HepG2 (cell line): ENCODE data around the gene PSMD2. TPM values are rescaled to one million over a fixed set of nuclear protein-coding genes. Genes with fewer than 3 reads are reported as not detected.

Source experiments
- ATAC-seq: fragments of 200-7000 bp; cut with Tn5 transposase; 3 replicates; pipeline ENCODE4 v1.9.1; 2020; ENCODE audit warnings: mild to moderate bottlenecking, moderate library complexity
- BruUV-seq: library from RNA; stranded (reverse); fragments of 400-500 nt; replicated peaks from 2 replicates; lab custom pipeline; 2021; lab: Mats Ljungman, UMichigan
- CTCF ChIA-PET: fragments of 300-600 bp; formaldehyde crosslinking; extraction: SDS; loops from one replicate; lab custom pipeline; 2021; ENCODE audit warnings: low total read pairs, inconsistent platforms, low intra/inter-chr PET ratio; lab: Yijun Ruan, JAX
- POLR2A ChIA-PET: fragments of 350-600 bp; sonication (Branson Sonifier 250); formaldehyde crosslinking; loops from one replicate; lab custom pipeline; 2020; ENCODE audit warnings: antibody characterized with exemption, inconsistent platforms; lab: Yijun Ruan, JAX
- DNase-seq: peaks from one replicate; pipeline ENCODE4 v3.0.0-alpha.2; 2015; ENCODE audit warnings: low spot score
- FAIRE-seq: peaks from 3 replicates; lab custom pipeline; 2011; peaks lifted over from hg19 to GRCh38; lab: Jason Lieb, UNC
- H2AFZ ChIP-seq: one replicate; pipeline ENCODE4 v1.6.1; 2011; ENCODE audit warnings: low read length, inconsistent platforms
- H3K27ac ChIP-seq: fragments of 300-600 bp; 3 replicates; pipeline ENCODE4 v1.8.0; 2011; ENCODE audit warnings: mixed run types, mild to moderate bottlenecking, mixed read lengths, low read length, inconsistent platforms; ENCODE audit not compliant: insufficient read depth; ENCODE audit errors: extremely low read length
- H3K27me3 ChIP-seq, 2 experiments: fragments of 200-600 bp in 1 of 2; 2 replicates in 1 of 2; 3 replicates in 1 of 2; pipeline versions ENCODE4 v1.6.0 to v1.8.0; 2011; ENCODE audit warnings: low read length in 2 of 2, mild to moderate bottlenecking in 2 of 2, moderate library complexity in 2 of 2, inconsistent platforms in 1 of 2; ENCODE audit not compliant: insufficient read depth in 2 of 2, control insufficient read depth in 1 of 2
- H3K36me3 ChIP-seq, 2 experiments: fragments of 200-600 bp in 1 of 2; replicated peaks in 1 of 2; 2 replicates in 1 of 2; 3 replicates in 1 of 2; pipeline versions ENCODE4 v1.5.1 to v1.8.0; 2011; ENCODE audit warnings: low read length in 2 of 2, inconsistent platforms in 1 of 2; ENCODE audit not compliant: insufficient read depth in 2 of 2, control insufficient read depth in 1 of 2
- H3K4me1 ChIP-seq: 2 replicates; pipeline ENCODE4 v1.5.1; 2012; ENCODE audit warnings: low read length, inconsistent platforms; ENCODE audit not compliant: insufficient read depth
- H3K4me2 ChIP-seq: 2 replicates; pipeline ENCODE4 v1.6.0; 2011; ENCODE audit warnings: low read depth, low read length, inconsistent platforms
- H3K4me3 ChIP-seq, 3 experiments: fragments of 200-600 bp in 1 of 3; sonication (generic), shearing (Covaris generic) in 1 of 3; replicated peaks in 1 of 3; 2 replicates each; pipeline ENCODE4 v1.5.1; 2011 to 2016; ENCODE audit warnings: low read length in 3 of 3, inconsistent platforms in 2 of 3, low read depth in 2 of 3, mild to moderate bottlenecking in 2 of 3, control low read depth in 1 of 3, mixed read lengths in 1 of 3; ENCODE audit not compliant: insufficient read depth in 1 of 3
- H3K79me2 ChIP-seq: one replicate; pipeline ENCODE4 v1.6.1; 2011; ENCODE audit warnings: low read length, inconsistent platforms; ENCODE audit not compliant: insufficient read depth
- H3K9ac ChIP-seq: 2 replicates; pipeline ENCODE4 v1.6.0; 2011; ENCODE audit warnings: mild to moderate bottlenecking, low read depth, low read length, inconsistent platforms; ENCODE audit not compliant: insufficient read depth
- H3K9me3 ChIP-seq: 2 replicates; pipeline ENCODE4 v1.5.1; 2012; ENCODE audit warnings: mild to moderate bottlenecking, low read length
- H4K20me1 ChIP-seq: 2 replicates; pipeline ENCODE4 v1.6.0; 2011; ENCODE audit warnings: inconsistent platforms, mild to moderate bottlenecking, low read length, moderate library complexity; ENCODE audit not compliant: insufficient read depth
- ATF7-NPFF ChIP-seq: sonication (generic); formaldehyde crosslinking; IDR thresholded peaks from 2 replicates; pipeline ENCODE4 v1.8.1; 2023; ENCODE audit warnings: mild to moderate bottlenecking, low read depth, missing genetic modification reagents, moderate library complexity
- ELF1 ChIP-seq: sonication (generic); formaldehyde crosslinking; IDR thresholded peaks from 2 replicates; pipeline ENCODE4 v1.4.0; 2020; ENCODE audit warnings: missing genetic modification reagents
- ETV6 ChIP-seq: sonication (generic); formaldehyde crosslinking; conservative IDR thresholded peaks from 2 replicates; pipeline ENCODE4 v1.4.0; 2020; ENCODE audit warnings: missing genetic modification reagents
- GABPA ChIP-seq, 2 experiments: IDR thresholded peaks; 2 replicates each; pipeline ENCODE4 v1.6.1; 2011 to 2016; ENCODE audit warnings: low read depth in 2 of 2, low read length in 1 of 2, missing biosample characterization in 1 of 2, missing genetic modification characterization in 1 of 2
- HDAC1 ChIP-seq: sonication (generic); formaldehyde crosslinking; IDR thresholded peaks from 2 replicates; pipeline ENCODE4 v1.5.1; 2020; ENCODE audit warnings: mild to moderate bottlenecking, missing genetic modification reagents
- IRF2 ChIP-seq: IDR thresholded peaks from 2 replicates; pipeline ENCODE4 v1.6.1; 2018; ENCODE audit warnings: missing genetic modification reagents, missing compliant biosample characterization
- KLF16 ChIP-seq, 2 experiments: sonication (generic) in 1 of 2; formaldehyde crosslinking in 1 of 2; IDR thresholded peaks; 2 replicates each; pipeline versions ENCODE4 v1.6.1 to v1.8.0; 2016 to 2023; ENCODE audit warnings: missing genetic modification reagents in 2 of 2, missing compliant biosample characterization in 1 of 2
- MXI1 ChIP-seq: IDR thresholded peaks from 3 replicates; pipeline ENCODE4 v1.6.1; 2012; ENCODE audit warnings: low read depth, low read length, inconsistent platforms, borderline replicate concordance
- NFE2L1 ChIP-seq: sonication (generic); formaldehyde crosslinking; IDR thresholded peaks from 2 replicates; pipeline ENCODE4 v1.4.0; 2020; ENCODE audit warnings: missing genetic modification reagents, mild to moderate bottlenecking, borderline replicate concordance
- NFIB ChIP-seq: sonication (generic); formaldehyde crosslinking; IDR thresholded peaks from 2 replicates; pipeline ENCODE4 v1.9.0; 2021; ENCODE audit warnings: missing genetic modification reagents, mild to moderate bottlenecking, borderline replicate concordance
- PHF21A ChIP-seq: sonication (generic); formaldehyde crosslinking; IDR thresholded peaks from 2 replicates; pipeline ENCODE4 v1.5.0; 2020; ENCODE audit warnings: mild to moderate bottlenecking, missing genetic modification reagents
- RAD21 ChIP-seq: fragments of 450-650 bp; formaldehyde crosslinking; IDR thresholded peaks from 2 replicates; pipeline ENCODE4 v1.5.0; 2020; ENCODE audit warnings: mild to moderate bottlenecking
- ZFY ChIP-seq: sonication (generic); formaldehyde crosslinking; IDR thresholded peaks from 2 replicates; pipeline ENCODE4 v1.4.0; 2020; ENCODE audit warnings: missing genetic modification reagents
- ZNF547 ChIP-seq: sonication (generic); formaldehyde crosslinking; IDR thresholded peaks from 2 replicates; pipeline ENCODE4 v1.5.1; 2020; ENCODE audit warnings: mild to moderate bottlenecking, missing genetic modification reagents
- ZNF550 ChIP-seq: sonication (generic); formaldehyde crosslinking; IDR thresholded peaks from 2 replicates; pipeline ENCODE4 v1.4.0; 2020; ENCODE audit warnings: mild to moderate bottlenecking, missing genetic modification reagents, borderline replicate concordance
- ZNF558 ChIP-seq: sonication (generic); formaldehyde crosslinking; IDR thresholded peaks from 2 replicates; pipeline ENCODE4 v1.9.0; 2022; ENCODE audit warnings: mild to moderate bottlenecking, missing genetic modification reagents, borderline replicate concordance
- ZNF891 ChIP-seq: sonication (generic); formaldehyde crosslinking; IDR thresholded peaks from 2 replicates; pipeline ENCODE4 v1.5.0; 2020; ENCODE audit warnings: mild to moderate bottlenecking, missing genetic modification reagents
- WGBS: methylation state at CpG from one replicate; pipeline ENCODE4 v1.1.6; 2017; ENCODE audit warnings: low lambda C conversion rate; 5-methylcytosine and 5-hydroxymethylcytosine counted together
- in situ Hi-C: cut with HindIII; loops from 2 replicates; pipeline ENCODE4 v1.10.0; 2017; ENCODE audit warnings: low pct_unique_long_range_greater_than_20kb; ENCODE audit not compliant: extremely low pct_ligation_motif_present
- intact Hi-C: fragments of 100-400 bp; cut with micrococcal nuclease; formaldehyde crosslinking; loops from one replicate; pipeline ENCODE4 v1.10.0; 2022; ENCODE audit not compliant: unreplicated experiment
- polyA plus RNA-seq, 8 experiments: library from polyadenylated mRNA; depleted of rRNA in 3 of 8; stranded (reverse) in 7 of 8; unstranded in 1 of 8; fragments of >200 nt; fragmentation: Illumina TruSeq in 4 of 8; extraction: Trizol in 4 of 8; gene quantifications; 2 replicates each; pipeline versions ENCODE4 v1.2.1 to v1.2.3, GENCODE V29; 2011 to 2016; ENCODE audit warnings: low read depth in 4 of 8, missing spikeins in 1 of 8, mixed read lengths in 1 of 8; ENCODE audit not compliant: insufficient read depth in 1 of 8
- total RNA-seq, 5 experiments: library from RNA; depleted of rRNA; stranded (reverse); fragments of >200 nt; fragmentation: Illumina TruSeq; extraction: Trizol; gene quantifications; 2 replicates each; pipeline ENCODE4 v1.2.3, GENCODE V29; 2016; ENCODE audit warnings: low read depth in 1 of 5
- TF ChIP-seq, protein P1 (sequence below): IDR thresholded peaks from 2 replicates; pipeline ENCODE4 v1.6.1; 2016; ENCODE audit warnings: missing genetic modification reagents, missing compliant biosample characterization
- TF ChIP-seq, protein P2 (sequence below): sonication (generic); formaldehyde crosslinking; IDR thresholded peaks from 2 replicates; pipeline ENCODE4 v1.4.0; 2020; ENCODE audit warnings: mild to moderate bottlenecking, missing genetic modification reagents

The PSMD2 gene
- total and polyA plus RNA-seq, 2 of the 13 experiments (the other 11 are each of a cell fraction or from before 2014, with no cell fraction given), result 125 to 200 TPM

DNA sequence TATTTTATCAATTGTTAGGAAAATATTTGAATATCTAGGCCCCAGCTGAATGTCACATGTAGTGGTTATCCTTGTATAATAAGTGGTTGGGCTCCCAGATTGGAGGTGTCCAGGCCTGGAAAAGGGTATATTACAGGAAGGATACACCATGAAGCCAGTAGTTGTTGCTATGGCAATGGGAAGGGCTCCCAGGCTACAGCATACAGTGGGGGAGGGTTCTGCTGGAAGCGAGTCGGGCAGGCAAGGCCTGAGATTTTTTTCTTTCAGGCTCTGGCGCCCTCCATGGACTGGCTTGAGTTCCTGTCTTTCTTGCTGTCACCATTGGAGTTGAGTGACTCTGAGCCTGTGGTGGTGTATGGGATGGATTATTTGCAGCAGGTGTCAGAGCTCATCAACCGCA is 14.3 kb upstream of the PSMD2 start (continued):
- TF ChIP-seq ZFY (CRISPR knock-in tag) (peak; percentile 26; the same call in 1 of the 2 replicates), ELF1 (CRISPR knock-in tag) (no peak), RAD21 (CRISPR knock-in tag) (peak; percentile 68), PHF21A (CRISPR knock-in tag) (0 out of 2 replicates have a peak, but pooled peaks have one; percentile 30), ZNF547 (CRISPR knock-in tag) (no peak), NFE2L1 (no peak), GABPA (IDR thresholded peaks at IDR 0.05; ENCODE audit: low read depth, low read length) (no peak), GABPA (CRISPR knock-in tag; IDR thresholded peaks at IDR 0.05; ENCODE audit: low read depth) (no peak), MXI1 (peak; percentile 46; the same call in 1 of the 3 replicates), HDAC1 (CRISPR knock-in tag) (no peak), ATF7-NPFF (CRISPR knock-in tag) (no peak), ZNF550 (CRISPR knock-in tag) (no peak), ZNF891 (no peak), NFIB (no peak), ETV6 (CRISPR knock-in tag) (no peak)
- TF ChIP-seq, protein P1, sequence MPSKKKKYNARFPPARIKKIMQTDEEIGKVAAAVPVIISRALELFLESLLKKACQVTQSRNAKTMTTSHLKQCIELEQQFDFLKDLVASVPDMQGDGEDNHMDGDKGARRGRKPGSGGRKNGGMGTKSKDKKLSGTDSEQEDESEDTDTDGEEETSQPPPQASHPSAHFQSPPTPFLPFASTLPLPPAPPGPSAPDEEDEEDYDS (CRISPR knock-in tag), result no peak

- CTCF ChIA-PET, result interaction anchor here (1.0 to 1.6 kb wide), 2 partner anchors 62 to 144 kb away, joined by 3 read pairs; no protein-coding TSS in a partner anchor
- in situ Hi-C loops, result no loop called here
- H2AFZ ChIP-seq, result no peak overlapping the region
- no TSS peak for BruUV-seq
- WGBS, result 3% methylated on average over 9 of the region's 10 CpGs
- H3K4me3 ChIP-seq, result no peak overlapping the region
- ATAC-seq, result peak; percentile 34
- POLR2A ChIA-PET, result no interaction called here
- intact Hi-C loops, result loop anchor here (1.0 to 10.0 kb wide), 3 partner anchors 39 to 392 kb away; partner anchors contain the start of gene VWA5B2
- no peak overlapping the region for H3K9ac ChIP-seq
- no peaks in the 10 kb centered on the region for H3K36me3 ChIP-seq
- peak; percentile 57 for FAIRE-seq
- peaks cover 3 to 24% of the 10 kb centered on the region in 2 experiments; a peak in 3 of 5 replicates for H3K27me3 ChIP-seq
- no peak overlapping the region for H3K27ac ChIP-seq
- peaks cover 44% of the 10 kb centered on the region for H3K4me1 ChIP-seq
- no peaks in the 10 kb centered on the region for H3K9me3 ChIP-seq
- no peak for DNase-seq
- H4K20me1 ChIP-seq, result 0 out of 2 replicates have a peak, but pooled peaks cover 3% of the 10 kb centered on the region
- H3K4me2 ChIP-seq, result no peak overlapping the region
- H3K79me2 ChIP-seq, result no peaks in the 10 kb centered on the region
- TF ChIP-seq, protein P2, sequence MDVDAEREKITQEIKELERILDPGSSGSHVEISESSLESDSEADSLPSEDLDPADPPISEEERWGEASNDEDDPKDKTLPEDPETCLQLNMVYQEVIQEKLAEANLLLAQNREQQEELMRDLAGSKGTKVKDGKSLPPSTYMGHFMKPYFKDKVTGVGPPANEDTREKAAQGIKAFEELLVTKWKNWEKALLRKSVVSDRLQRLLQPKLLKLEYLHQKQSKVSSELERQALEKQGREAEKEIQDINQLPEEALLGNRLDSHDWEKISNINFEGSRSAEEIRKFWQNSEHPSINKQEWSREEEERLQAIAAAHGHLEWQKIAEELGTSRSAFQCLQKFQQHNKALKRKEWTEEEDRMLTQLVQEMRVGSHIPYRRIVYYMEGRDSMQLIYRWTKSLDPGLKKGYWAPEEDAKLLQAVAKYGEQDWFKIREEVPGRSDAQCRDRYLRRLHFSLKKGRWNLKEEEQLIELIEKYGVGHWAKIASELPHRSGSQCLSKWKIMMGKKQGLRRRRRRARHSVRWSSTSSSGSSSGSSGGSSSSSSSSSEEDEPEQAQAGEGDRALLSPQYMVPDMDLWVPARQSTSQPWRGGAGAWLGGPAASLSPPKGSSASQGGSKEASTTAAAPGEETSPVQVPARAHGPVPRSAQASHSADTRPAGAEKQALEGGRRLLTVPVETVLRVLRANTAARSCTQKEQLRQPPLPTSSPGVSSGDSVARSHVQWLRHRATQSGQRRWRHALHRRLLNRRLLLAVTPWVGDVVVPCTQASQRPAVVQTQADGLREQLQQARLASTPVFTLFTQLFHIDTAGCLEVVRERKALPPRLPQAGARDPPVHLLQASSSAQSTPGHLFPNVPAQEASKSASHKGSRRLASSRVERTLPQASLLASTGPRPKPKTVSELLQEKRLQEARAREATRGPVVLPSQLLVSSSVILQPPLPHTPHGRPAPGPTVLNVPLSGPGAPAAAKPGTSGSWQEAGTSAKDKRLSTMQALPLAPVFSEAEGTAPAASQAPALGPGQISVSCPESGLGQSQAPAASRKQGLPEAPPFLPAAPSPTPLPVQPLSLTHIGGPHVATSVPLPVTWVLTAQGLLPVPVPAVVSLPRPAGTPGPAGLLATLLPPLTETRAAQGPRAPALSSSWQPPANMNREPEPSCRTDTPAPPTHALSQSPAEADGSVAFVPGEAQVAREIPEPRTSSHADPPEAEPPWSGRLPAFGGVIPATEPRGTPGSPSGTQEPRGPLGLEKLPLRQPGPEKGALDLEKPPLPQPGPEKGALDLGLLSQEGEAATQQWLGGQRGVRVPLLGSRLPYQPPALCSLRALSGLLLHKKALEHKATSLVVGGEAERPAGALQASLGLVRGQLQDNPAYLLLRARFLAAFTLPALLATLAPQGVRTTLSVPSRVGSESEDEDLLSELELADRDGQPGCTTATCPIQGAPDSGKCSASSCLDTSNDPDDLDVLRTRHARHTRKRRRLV (CRISPR knock-in tag), result no peak
- TF ChIP-seq IRF2 (CRISPR knock-in tag) (no peak), KLF16 (CRISPR knock-in tag; IDR thresholded peaks at IDR 0.05) (no peak), ZNF558 (CRISPR knock-in tag) (no peak)
Measured at GRCh38 chr3:184289426-184289938, 9.6 kb upstream of the PSMD2 start.
